DMS79 (cell line): ENCODE results near the gene OR2A1.
"Not testable (repeated sequence)": the region's sequence is repeated elsewhere in the genome, so short reads cannot be mapped to it uniquely, and the experiment has no call there.

Experiments used
- DNase-seq: peaks from one replicate; lab custom pipeline; 2025; lab: John Stamatoyannopoulos, UW

OR2A1 gene, protein sequence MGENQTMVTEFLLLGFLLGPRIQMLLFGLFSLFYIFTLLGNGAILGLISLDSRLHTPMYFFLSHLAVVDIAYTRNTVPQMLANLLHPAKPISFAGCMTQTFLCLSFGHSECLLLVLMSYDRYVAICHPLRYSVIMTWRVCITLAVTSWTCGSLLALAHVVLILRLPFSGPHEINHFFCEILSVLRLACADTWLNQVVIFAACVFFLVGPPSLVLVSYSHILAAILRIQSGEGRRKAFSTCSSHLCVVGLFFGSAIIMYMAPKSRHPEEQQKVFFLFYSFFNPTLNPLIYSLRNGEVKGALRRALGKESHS

DNA sequence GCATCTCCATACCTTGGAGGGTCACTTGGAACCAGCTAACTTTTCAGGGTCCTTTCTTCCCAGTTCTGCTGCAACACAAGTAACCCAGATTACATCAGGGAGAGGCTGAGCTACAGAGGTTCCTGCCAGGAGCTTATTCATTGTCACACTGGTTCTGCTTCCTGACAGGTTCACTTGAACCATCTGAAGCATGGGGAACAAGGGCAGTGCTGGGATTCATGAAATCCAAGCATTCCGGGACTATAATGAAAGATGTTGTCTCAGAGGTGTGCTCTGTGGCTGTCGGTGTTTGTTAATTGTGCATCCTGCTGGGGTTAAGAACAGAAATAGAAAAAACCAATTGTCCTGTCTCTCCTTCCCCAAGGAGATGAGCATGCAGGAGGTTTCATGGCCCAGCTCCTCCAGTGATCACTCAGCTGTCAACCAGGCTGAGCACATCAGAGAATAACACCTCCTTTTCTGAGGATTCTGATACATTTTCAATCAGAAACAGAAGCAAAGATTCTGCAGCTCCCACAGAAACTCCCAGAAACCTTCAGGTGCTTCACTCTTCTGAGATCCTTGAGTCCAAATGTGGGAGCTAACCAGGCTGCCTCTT lies at the start of gene OR2A1:
Gene OR2A1, plus strand, starts transcription at position 548 of the 598 bp plus-strand sequence. CDS start 5,706 bp downstream, outside the sequence.
- not testable (repeated sequence) for DNase-seq

DNA sequence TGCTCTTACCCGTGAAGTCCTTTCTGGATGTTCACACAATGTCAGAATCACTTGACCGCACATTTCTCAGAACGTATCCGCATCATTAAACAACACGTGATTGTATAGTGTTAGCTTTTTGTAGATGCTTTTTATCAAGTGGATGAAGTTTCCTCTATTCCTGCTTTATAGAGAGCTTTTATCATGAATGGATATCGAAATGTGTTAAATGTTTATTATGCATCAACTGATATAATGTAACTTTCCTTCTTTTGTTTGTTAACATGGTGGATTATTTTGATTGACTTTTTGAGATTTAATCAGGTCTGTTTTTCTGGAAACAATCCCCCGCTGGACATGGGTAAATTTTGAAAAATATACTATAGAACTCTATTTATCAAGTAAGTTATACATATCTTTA lies 47.5 kb upstream of the OR2A1 start, which contains the start of gene OR2A7:
Gene OR2A7, minus strand, starts transcription at position 101 of the 400 bp plus-strand sequence. CDS start 5,164 bp downstream, outside the sequence.
- not testable (repeated sequence) for DNase-seq

DNA sequence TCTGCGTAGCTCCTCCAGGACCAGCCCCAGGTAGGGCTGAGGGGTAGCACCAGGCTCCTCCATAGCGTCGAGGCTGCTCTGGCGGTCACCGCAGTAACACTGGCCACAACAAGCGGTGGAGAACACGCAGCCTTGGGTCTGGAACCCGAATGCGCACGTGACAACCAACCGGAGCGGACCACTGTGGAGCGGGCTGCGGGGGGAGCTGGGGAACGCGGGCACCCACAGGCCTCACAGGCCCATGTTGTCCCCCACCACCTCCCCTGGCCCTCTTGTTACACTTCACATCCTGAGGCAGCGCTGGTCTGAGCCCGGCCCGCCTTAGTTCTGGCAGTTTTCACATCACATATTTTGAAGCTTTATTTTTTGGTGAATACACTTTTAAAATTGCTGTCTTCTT lies 43.0 kb upstream of the OR2A1 start, which contains the start of gene CTAGE8:
Gene CTAGE8, minus strand, starts transcription at position 101 of the 400 bp plus-strand sequence. Its CDS starts 38 bp downstream, at position 63.
- DNase-seq = not testable (repeated sequence)

DNA sequence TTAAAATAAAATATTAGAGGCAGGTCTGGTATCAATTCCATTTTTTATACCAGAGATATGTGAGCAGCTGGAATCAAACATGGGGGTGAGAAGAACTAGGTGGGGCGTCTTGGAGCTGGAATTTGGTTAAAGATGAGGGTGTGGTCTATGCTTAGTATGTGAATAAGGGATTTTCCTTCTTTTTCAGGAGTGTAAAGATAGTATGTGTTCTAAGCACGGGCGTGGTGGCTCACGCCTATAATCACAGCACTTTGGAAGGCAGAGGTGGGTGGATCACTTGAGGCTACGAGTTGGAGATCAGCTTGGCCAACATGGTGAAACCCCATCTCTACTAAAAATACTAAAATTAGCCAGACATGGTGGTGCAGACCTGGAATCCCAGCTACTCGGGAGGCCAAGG lies 36.9 kb upstream of the OR2A1 start:
- not testable (repeated sequence) for DNase-seq

DNA sequence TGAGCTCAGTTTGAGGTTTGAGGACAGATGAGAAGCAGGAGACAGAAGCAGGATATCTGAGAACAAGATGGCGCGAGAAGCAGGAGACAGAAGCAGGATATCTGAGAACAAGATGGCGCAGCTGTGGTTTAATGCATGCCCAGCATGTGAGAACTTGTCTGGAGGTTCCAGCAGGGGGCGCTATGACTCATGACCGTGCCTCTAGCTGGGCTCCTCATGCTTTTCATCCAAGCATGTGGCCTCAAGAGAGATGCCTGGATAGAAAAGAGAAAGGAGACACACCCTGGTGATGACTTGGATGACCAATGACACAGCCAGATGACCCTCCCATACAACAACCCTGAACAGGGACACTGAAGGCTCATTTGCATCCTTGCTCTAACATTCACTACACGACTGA lies 32.2 kb upstream of the OR2A1 start:
- DNase-seq = not testable (repeated sequence)

DNA sequence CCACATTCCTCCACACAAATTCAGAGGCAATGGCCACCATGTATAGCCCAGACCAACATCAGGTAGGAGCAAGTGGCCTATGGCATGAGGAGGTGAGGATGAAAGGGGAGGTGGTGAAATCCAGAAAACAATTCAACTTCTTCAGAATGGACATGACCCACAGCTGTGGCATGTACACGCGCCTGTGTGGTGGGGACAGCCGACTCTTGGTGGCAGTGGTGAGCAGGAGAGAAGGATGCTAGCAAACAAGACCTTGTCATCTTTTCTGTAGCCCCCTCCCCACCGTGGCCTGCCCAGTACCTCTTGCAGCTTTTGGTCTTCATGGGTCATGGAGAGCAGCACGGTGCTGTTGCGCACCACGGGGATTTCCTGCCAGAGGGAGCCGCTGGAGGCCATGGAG lies 30.2 kb upstream of the OR2A1 start:
- not testable (repeated sequence) for DNase-seq

DNA sequence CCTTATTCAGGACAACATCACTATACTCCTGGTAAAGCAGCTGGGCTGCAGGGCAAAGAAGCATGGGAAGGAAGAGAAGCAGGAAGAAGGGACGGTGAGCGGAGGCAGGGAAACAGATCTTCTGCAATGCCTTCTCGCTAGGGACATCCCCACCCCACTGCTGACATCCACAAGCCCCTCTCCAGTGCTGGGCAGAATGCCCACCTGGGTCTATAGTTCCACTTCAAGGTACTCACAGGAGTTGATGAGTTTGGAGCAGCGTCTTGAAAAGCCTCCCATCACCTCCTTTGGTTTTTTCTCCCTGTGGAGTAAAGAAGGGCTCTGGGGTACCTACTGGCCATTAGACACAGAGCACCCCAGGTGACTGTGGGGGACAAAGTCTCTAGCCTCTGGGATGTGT lies 29.7 kb upstream of the OR2A1 start:
- DNase-seq = not testable (repeated sequence)

DNA sequence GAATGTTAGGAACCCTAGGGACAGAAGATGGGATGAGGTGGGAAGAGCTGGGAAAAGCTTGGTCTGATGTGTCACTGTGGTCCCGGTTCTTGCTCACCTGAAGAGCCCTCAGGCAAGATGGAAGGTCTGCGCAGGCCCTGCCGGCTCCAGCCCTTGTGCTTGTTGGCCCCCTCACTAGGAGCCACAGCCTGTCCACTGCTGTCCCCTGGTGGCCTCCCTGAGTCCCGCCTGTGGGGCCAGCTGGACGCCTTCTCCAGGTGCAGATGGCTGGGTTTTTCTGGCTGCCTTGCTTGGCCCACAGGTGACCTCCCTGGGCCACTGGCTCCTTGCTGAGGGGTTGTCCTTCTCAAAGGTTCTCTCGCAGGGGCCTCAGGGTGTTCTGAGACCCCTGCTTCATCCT lies 28.5 kb upstream of the OR2A1 start:
- DNase-seq = not testable (repeated sequence)

DNA sequence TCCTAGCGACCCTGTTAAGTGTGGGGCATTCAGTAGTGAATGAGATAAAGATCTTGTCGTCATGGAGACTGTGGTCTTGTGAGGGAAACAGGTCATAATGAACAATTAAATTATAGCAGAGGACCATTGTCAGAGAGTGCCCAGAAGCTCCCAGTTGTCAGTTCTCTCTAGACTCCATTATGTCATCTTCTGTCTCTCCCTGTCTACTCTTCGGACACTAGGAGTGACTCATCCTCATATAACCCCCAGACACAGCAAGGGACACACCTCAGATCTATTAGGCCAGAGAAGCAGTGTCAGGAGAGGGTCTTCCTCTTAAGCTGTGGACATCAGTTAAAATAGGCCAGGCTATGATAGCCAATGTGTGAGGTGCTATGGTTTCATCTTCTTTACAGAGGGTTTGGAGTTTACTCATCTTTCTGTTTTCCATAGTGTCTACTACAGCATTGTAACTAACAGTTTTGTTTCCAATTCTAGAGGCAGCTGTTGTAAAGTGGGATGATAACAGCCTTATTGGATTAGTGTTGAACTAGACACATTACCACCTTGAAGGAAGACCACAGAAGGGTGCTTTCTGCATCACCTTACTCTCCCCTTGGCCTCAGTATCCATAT lies 24.9 kb upstream of the OR2A1 start:
- DNase-seq = not testable (repeated sequence)

DNA sequence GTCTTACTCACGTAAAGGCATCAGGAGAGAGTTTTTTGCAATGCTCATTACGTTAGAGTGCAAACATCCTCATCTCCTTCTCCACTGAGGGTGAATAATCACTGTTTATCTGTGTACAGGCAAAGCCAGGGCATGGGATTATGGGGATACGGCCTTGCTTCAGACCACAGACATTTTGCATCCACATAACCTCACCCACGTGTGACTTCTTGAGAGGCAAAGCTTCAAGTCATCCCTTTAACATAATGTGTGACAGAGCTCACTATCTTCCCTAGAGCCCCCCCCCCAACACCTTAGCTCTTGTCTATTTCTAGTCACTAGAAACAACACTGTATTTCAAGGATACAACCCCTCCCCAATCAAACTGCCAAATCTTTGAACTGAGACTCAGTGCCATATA lies 20.6 kb upstream of the OR2A1 start:
- not testable (repeated sequence) for DNase-seq

DNA sequence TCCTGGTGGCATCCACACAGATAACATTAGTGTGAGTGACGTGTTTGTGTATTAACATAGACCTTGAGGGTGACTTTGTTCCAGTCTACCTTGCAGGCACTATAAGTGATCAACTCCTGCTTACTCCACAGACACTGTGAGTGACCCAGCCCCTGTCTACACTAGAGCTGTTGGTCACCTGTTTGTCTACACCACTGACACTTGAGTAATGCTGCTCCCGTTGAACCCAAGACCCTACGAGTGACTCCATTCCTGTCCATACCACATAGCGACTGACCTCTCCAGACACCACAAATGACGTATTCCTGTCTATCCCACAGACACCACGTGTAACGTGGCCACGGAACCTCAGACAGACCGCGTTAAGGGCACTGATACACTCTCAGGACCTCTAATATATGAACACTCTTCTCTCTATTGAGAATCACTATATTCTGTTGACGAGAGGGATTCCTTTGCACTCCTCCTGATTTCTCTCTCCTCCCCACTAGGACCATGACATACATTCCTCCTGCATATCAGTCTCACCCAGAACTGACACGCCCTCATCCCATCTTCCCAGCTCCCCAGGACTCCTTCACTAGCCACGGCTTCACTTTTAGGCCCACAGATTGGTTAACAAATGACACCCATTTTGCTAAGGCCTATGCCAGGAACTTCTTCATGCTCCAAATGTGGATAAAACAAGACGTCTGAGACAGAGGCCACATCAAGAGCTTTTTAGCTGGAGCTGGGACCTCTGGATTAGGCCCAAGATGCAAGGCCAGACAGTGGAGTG lies 19.6 kb upstream of the OR2A1 start:
- DNase-seq = not testable (repeated sequence)

DNA sequence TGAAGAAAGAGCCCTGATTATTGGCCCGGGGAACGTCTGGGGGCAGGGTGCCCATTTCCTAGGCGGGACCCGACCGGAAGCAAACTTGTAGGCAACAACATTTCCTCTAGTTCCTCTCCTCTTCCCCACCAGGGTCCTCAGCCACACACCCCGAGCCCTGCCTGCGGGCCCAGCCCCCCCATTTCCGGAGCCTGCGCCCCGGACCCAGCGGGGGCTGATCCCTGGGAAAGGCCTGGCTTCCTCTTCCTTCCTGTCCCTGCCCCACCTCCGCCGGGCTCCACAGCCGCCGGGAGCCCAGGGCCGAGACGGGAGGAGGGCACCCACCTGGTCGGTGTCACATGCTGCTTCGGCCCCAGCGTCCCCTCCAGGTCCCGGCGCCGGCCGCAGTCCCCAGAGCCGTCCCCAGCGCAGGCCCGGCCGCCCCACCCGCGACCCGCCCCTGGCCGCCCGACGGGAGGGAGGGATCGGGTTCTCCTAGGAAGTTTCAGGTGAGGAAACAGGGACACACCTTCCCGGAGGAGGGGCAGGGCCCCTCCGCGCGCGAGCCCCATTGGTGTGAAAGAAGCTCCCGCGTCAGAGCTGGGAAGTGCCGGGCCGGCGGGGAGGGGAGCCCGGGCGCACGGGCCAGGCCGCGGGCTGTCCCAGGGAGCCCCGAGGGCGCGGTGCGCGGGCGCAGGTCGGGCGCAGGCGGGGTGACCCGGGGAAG lies 18.3 kb upstream of the OR2A1 start:
- DNase-seq = not testable (repeated sequence)

DNA sequence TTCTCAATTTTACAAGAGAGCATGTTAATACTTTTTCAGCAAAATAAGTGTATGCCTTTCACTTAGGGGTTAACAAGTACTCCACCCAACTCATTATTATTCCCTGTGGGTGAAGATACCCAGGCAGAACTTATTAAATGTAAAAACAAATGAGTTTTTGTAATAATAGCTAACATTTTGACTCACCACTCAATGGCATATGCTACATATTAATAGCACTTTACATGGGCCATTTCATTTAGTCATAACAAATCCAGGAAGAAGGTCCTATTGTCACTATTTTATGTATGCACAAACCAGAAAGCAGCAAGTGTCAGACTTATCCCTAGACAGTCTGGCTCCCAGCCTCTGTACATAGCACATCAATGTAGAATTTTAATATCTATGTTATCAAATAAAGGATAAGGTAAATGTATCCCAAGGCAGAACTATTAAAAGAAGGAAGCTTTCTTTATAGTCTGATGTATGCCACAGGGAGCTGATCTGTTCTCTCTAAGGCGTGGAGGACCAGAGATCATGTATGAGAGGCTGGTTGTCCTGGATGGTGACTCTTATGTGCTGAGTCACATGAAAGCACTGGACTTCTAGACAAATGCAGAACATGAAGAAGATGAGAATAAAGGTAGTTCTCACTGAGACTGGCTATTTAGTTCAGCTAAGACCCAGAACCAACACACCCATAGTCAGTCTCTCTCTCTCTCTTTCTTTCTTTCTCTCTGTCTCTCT lies 9.5 kb upstream of the OR2A1 start:
- DNase-seq = not testable (repeated sequence)

DNA sequence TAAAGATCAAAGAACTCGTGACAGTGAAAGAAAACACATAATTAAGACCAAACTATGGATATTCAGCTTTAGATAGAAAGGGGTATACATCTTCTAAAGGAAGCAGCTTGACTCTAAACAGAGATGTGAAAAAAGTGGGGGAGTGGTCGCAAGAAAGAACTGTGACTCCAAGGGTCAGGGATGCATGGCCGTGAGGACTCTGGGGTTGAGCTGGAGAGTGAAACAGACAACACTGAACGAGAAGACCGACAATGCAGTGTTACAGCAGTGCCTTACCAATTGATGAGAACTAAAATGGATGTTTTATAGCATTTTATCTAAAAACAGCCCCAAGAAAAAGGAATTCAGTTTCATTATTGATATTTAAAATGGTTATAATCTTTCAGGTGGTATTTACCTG lies 8.6 kb upstream of the OR2A1 start:
- not testable (repeated sequence) for DNase-seq

DNA sequence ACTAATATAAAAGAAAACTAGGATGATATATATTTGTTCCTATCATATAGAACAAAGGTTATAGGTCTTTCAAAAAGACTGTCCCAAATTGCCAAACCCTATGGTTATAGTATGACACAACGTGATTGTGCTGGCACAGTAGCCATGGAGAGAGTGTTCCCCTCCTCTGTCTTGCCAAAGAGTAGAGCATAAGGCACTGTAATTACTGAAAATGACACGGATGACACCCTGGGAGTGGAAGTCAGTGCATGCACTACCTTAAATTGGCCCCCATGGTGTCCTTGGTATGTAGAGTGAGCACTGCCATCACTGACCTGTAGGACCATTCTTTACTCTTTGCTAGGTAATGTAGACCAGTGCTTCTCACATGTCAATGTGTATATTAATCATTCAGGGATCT lies 7.1 kb upstream of the OR2A1 start:
- DNase-seq = not testable (repeated sequence)

DNA sequence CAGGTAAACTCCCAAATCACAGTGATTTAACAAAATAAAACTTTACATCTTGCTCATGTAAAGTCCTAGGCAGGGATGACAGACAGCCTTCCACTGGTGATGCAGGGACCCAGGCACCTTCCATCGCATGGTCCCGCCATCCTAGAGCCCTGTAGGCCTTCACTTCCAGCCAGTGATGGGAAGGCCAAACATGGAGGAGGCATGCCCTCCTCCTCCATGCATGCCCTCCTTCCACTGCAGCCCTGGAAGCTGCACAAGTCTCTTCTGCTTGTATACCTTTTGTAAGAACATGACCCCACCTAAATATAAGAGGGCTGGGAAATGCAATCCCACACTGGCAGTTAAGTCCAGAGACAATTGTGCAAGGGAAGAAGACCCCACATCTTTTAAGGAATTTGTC lies 2.5 kb upstream of the OR2A1 start:
- not testable (repeated sequence) for DNase-seq

DNA sequence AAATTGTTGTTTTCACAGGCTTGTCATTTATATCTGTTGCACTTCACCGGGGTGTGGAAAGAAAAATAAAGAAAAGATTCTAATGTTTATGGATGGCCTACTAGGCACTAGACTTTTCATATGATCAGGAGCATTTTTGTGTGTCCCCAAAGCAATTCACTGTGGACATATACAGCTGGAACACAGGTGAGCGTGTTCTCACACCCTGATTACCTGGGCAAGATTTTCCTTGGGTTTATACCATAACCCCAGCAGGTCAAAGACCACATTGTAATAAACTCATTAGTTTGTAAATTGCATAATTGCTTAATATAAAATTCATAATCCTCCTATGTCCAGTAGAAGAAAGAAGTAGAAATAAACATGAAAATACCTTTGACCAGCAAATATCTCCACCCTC lies 1.0 kb upstream of the OR2A1 start:
- not testable (repeated sequence) for DNase-seq

DNA sequence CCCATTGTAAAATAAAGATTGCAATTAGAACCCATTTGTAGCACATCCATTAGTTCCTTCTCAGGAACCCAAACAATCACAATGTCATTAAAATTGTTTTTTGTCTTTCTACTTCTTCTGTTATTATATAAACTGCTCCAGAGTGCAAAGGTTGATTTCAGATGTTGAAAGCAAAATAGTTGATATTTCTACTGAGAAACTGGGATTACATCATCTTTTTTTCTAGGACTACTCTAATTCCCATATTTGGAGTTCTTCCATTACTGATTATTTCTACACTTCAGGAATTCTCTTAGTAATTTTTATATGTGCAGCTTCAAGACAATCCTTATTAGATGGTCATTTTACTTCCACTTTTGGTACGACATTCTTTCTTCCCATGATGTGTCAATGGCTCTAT lies 5.3 kb downstream of the OR2A1 start:
- not testable (repeated sequence) for DNase-seq

DNA sequence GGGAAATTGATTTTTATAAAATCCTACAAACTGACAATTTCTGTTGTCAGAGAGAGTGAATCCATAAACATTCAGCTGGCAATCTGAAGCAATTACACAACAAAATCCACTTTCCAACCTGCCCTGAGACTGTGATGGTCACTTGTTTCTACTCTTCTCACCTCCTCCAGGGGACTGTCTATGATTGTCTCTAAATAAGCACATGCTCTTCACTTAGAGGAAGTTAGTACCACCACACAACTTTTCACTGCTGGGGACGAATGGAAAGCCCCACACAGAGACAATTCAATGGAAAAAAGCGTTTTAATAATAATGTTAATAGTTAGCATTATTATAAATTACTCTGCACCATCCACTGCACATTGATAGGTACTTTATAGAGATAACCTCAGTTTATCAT lies 7.3 kb downstream of the OR2A1 start:
- not testable (repeated sequence) for DNase-seq

DNA sequence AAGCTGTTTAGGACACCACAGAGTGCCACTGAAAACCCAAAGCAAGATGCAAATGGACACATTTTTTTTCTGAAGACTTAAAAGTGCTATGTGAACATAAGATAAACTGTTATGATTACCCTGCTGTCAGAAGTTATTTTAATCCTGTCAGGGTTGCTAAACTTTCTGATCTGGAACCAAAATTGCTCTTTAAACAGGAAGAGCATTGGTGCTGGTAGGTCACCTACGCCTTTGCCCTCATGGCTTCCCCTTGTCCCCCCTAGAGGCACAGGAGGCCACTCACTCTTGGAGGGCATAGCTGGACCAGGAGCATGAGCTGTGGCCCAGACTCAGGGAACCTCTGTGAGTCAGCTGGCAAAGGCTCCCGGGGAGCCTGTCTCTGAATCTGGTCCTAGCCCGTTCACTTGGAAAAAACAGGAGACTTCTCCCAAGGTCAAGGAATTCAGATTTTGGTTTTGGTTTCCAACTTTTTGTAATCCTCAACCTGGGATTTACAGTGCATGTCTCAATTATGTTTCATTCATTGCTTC lies 9.5 kb downstream of the OR2A1 start:
- not testable (repeated sequence) for DNase-seq
